ENCODE data around the gene HBEGF. TPM values are rescaled to one million over a fixed set of nuclear protein-coding genes. Genes with fewer than 3 reads are reported as not detected.

The HBEGF gene
- total and polyA plus RNA-seq, 7 donors, result 4.7 to 17.6 (median 10.9) TPM

DNA sequence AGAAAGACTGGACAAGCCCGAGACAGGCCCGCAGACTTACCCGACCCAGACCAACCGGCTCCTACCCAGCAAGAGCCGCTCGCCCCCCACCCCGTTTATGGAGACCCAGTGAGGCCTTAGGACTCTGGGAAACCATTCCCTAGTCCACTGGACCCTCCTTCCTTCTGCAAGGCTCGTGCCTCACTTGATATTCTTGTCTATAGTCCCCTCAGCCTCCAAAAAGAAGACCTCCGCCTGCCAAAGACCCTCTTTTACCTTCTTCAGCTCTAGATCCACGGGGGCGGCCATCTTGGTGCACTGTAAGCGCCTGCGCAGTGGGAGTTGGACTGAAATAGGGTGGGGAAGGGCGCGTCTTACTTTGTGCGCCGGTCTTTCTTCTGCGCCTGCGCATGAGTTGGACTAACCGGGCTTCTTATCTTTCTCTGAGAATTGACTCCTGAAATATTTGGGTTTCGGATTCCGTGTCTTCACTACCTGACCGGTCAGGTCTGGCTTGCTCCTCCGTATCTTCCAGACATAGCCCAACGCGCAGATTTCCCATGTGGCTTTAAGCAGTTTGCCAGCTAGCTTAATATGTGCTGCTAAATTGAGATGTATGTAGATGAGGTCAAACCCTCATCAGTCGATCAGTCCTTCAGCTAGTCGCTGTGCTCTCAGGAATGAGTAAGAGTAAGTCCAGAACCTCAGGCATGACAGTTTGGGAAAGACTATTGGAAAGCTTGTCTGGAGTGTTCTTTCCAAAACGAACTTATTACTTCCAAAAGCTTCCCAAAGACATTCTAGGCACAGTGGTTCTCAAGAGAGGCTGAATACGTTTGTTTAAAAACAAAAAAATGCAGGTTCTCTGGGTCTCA is 43.4 kb downstream of the HBEGF start, which contains the start of gene PFDN1:
Gene PFDN1, minus strand, starts transcription at position 316 of the 854 bp plus-strand sequence. Its CDS starts 28 bp downstream, at position 288.
- Histone ChIP-seq H3K4me3 (peak within 1 kb of the TSS; percentile 66 to 88 (median 77)), H3K27ac (peak within 1 kb of the TSS; percentile 81 to 89 (median 84)), H3K27me3 (no peaks in the 10 kb centered on the region), H3K9me3 (no peaks in the 10 kb centered on the region), H3K4me1 (peaks cover 0 to 50% (median 30%) of the 10 kb centered on the region in 4 donors), H3K36me3 (peaks cover 0 to 18% (median 0%) of the 10 kb centered on the region in 4 donors)
- intact Hi-C loops (cut with DNase I), result loop anchor here (2.0 to 5.0 kb wide), 3 partner anchors 41 to 60 kb away; no protein-coding TSS in a partner anchor
- DNase-seq, result peak; percentile 98
- WGBS, 2 donors, result 1% methylated on average over 30 of the region's 30 CpGs
- TF ChIP-seq POLR2AphosphoS5 (IDR thresholded peaks at IDR 0.05) (peak; percentile 45 to 80 (median 66)), POLR2A (IDR thresholded peaks at IDR 0.05) (peak in 1 of 2 donors; percentile 42), EP300 (IDR thresholded peaks at IDR 0.05) (no peak)

DNA sequence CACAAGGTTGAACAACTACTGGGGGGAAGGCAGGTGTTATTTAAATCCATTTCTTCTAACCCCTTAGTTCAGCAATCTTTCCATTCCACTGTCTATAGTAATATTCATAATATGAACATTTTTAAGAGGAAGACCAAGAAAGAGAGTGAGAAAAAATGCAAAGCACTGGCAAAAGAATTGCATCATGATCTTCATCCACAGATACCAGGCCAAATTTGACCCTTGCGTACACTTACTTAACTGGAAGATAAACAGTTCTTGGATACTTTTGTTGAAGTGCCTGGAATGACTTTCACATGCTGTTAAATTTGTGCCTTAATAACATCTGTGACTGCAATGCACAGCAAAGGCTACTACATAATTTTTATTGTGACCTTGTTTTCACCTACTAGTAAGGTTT is 45.3 kb downstream of the HBEGF start:
- H3K36me3 ChIP-seq, result peaks cover 0 to 18% (median 0%) of the 10 kb centered on the region in 4 donors
- no peaks in the 10 kb centered on the region for H3K9me3 ChIP-seq
- H3K4me3 ChIP-seq, result no peak overlapping the region
- TF ChIP-seq POLR2A (IDR thresholded peaks at IDR 0.05) (no peak), POLR2AphosphoS5 (IDR thresholded peaks at IDR 0.05) (no peak), EP300 (IDR thresholded peaks at IDR 0.05) (no peak)
- TF ChIP-seq, protein P1, sequence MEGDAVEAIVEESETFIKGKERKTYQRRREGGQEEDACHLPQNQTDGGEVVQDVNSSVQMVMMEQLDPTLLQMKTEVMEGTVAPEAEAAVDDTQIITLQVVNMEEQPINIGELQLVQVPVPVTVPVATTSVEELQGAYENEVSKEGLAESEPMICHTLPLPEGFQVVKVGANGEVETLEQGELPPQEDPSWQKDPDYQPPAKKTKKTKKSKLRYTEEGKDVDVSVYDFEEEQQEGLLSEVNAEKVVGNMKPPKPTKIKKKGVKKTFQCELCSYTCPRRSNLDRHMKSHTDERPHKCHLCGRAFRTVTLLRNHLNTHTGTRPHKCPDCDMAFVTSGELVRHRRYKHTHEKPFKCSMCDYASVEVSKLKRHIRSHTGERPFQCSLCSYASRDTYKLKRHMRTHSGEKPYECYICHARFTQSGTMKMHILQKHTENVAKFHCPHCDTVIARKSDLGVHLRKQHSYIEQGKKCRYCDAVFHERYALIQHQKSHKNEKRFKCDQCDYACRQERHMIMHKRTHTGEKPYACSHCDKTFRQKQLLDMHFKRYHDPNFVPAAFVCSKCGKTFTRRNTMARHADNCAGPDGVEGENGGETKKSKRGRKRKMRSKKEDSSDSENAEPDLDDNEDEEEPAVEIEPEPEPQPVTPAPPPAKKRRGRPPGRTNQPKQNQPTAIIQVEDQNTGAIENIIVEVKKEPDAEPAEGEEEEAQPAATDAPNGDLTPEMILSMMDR (IDR thresholded peaks at IDR 0.05), result no peak
- DNase-seq, result no peak
- H3K27ac ChIP-seq, result no peak overlapping the region
- no peaks in the 10 kb centered on the region for H3K27me3 ChIP-seq
- WGBS, 2 donors, result 84 to 91% methylated on average over 1 of the region's 1 CpG
- intact Hi-C loops (cut with DNase I), result loop anchor here (5.0 kb wide), 1 partner anchor 39 kb away; no protein-coding TSS in a partner anchor
- peaks cover 0 to 65% (median 42%) of the 10 kb centered on the region in 4 donors for H3K4me1 ChIP-seq

DNA sequence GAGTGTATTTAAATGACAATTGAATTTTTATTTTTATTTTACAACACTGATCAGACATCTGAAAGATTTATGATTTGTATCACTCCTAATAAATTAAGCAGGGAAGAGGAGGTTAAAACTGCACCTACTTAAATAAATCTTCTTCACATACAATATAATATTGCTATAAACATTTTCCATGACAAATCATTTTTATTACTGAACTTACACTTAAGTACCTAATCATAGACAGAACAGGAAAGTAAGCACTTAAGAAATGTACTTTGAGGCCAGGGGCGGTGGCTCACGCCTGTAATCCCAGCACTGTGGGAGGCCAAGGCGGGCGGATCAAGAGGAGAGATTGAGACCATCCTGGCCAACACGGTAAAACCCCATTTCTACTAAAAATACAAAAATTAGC is 47.3 kb downstream of the HBEGF start:
- H3K27ac ChIP-seq, result peak overlapping the region; percentile 29 to 79 (median 52)
- TF ChIP-seq, protein P1 (IDR thresholded peaks at IDR 0.05), result no peak
- TF ChIP-seq POLR2AphosphoS5 (IDR thresholded peaks at IDR 0.05) (no peak), POLR2A (IDR thresholded peaks at IDR 0.05) (no peak), EP300 (IDR thresholded peaks at IDR 0.05) (no peak)
- no peak for DNase-seq
- H3K4me1 ChIP-seq, result peaks cover 0 to 82% (median 61%) of the 10 kb centered on the region in 4 donors
- H3K36me3 ChIP-seq, result peaks cover 0 to 18% (median 0%) of the 10 kb centered on the region in 4 donors
- 82 to 90% methylated on average over 5 of the region's 5 CpGs for WGBS, 2 donors
- H3K9me3 ChIP-seq, result no peaks in the 10 kb centered on the region
- no peak overlapping the region for H3K4me3 ChIP-seq
- intact Hi-C loops (cut with DNase I), result no loop called here
- no peaks in the 10 kb centered on the region for H3K27me3 ChIP-seq

DNA sequence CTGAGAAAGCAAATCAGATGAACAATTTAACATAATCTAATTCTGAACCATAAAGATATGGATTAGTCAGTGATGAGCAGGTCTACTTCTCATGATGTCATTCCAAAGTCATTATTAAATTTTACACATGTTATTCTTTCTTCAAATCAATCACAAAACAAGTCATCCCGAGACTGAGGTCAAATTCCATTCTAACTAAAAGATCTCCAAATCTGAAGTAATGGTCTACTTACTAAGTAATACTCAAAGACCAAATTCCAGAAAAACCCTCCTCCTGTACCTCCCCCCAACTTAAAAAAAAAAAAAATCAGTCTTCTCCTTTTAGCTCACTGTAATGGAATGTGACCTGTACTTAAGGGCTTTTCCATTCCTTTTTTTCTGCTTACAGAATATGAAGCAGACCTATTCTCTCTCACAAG is 48.2 kb downstream of the HBEGF start:
- TF ChIP-seq POLR2A (IDR thresholded peaks at IDR 0.05) (no peak), EP300 (IDR thresholded peaks at IDR 0.05) (no peak)
- no peaks in the 10 kb centered on the region for H3K27me3 ChIP-seq
- no peak overlapping the region for H3K4me3 ChIP-seq
- DNase-seq, result no peak
- peaks cover 0 to 18% (median 0%) of the 10 kb centered on the region in 4 donors for H3K36me3 ChIP-seq
- peak overlapping the region; percentile 29 to 79 (median 52) for H3K27ac ChIP-seq
- WGBS, 2 donors, result 53 to 67% methylated on average over 1 of the region's 1 CpG
- H3K9me3 ChIP-seq, result no peaks in the 10 kb centered on the region
- intact Hi-C loops (cut with DNase I), result no loop called here
- H3K4me1 ChIP-seq, result peaks cover 0 to 82% (median 66%) of the 10 kb centered on the region in 4 donors

DNA sequence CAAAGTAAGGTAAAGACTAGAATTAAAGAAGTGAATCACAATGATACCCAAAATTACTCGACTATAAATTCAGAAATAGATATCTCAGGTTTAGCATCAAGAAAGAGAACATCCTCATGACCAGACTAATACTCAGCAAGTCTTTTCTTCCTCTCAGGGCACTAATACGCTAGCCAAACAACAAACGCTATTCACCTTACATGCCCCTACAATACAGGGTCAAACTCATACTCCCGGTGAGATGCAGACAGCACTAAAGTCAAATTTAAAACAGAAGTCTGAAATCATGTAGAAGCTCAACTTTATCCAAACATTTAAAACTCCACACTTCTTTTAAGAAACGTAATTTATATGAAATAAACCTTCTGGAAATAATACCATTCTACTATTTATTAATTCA is 49.1 kb downstream of the HBEGF start:
- TF ChIP-seq, protein P1 (IDR thresholded peaks at IDR 0.05), result no peak
- TF ChIP-seq POLR2A (IDR thresholded peaks at IDR 0.05) (no peak), POLR2AphosphoS5 (IDR thresholded peaks at IDR 0.05) (no peak), EP300 (IDR thresholded peaks at IDR 0.05) (no peak)
- Histone ChIP-seq H3K9me3 (no peaks in the 10 kb centered on the region), H3K27ac (peak overlapping the region; percentile 29 to 79 (median 52)), H3K4me1 (peaks cover 0 to 90% (median 74%) of the 10 kb centered on the region in 4 donors), H3K4me3 (no peak overlapping the region), H3K27me3 (no peaks in the 10 kb centered on the region), H3K36me3 (peaks cover 0 to 18% (median 0%) of the 10 kb centered on the region in 4 donors)
- 89 to 90% methylated on average over 5 of the region's 5 CpGs for WGBS, 2 donors
- no peak for DNase-seq
- intact Hi-C loops (cut with DNase I), result no loop called here
